ENCODE measurements around the gene PRKAR1A.

DNA sequence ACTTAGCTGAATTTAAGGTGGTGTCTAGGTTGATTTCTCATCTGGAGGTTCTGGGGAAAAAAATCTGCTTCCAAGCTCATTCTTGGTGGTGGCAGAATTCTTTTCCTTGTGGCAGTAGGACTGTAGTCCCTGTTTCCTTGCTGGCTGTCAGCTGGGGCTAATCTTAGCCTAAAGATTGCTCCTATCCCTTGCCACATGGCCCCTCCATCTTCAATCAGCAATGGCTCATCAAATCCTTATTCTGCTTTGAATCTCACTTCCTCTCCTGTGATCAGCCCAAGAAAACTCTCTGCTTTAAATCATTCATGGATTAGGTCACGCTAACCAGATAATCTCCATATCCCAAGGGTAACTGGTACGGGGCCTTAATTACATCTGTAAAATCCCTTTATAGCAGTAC lies 82.3 kb downstream of the PRKAR1A start:
- TF ChIP-seq POLR2AphosphoS5 (IDR thresholded peaks at IDR 0.05; ENCODE audit: low read depth) (no peak), GABPA (IDR thresholded peaks at IDR 0.05; ENCODE audit: low read depth) (no peak), SPI1 (IDR thresholded peaks at IDR 0.05; ENCODE audit: borderline replicate concordance, low read depth) (no peak)
- TF ChIP-seq, protein P1, sequence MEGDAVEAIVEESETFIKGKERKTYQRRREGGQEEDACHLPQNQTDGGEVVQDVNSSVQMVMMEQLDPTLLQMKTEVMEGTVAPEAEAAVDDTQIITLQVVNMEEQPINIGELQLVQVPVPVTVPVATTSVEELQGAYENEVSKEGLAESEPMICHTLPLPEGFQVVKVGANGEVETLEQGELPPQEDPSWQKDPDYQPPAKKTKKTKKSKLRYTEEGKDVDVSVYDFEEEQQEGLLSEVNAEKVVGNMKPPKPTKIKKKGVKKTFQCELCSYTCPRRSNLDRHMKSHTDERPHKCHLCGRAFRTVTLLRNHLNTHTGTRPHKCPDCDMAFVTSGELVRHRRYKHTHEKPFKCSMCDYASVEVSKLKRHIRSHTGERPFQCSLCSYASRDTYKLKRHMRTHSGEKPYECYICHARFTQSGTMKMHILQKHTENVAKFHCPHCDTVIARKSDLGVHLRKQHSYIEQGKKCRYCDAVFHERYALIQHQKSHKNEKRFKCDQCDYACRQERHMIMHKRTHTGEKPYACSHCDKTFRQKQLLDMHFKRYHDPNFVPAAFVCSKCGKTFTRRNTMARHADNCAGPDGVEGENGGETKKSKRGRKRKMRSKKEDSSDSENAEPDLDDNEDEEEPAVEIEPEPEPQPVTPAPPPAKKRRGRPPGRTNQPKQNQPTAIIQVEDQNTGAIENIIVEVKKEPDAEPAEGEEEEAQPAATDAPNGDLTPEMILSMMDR (IDR thresholded peaks at IDR 0.05; ENCODE audit: insufficient read depth, low read length): no peak
- TF ChIP-seq, protein P2, sequence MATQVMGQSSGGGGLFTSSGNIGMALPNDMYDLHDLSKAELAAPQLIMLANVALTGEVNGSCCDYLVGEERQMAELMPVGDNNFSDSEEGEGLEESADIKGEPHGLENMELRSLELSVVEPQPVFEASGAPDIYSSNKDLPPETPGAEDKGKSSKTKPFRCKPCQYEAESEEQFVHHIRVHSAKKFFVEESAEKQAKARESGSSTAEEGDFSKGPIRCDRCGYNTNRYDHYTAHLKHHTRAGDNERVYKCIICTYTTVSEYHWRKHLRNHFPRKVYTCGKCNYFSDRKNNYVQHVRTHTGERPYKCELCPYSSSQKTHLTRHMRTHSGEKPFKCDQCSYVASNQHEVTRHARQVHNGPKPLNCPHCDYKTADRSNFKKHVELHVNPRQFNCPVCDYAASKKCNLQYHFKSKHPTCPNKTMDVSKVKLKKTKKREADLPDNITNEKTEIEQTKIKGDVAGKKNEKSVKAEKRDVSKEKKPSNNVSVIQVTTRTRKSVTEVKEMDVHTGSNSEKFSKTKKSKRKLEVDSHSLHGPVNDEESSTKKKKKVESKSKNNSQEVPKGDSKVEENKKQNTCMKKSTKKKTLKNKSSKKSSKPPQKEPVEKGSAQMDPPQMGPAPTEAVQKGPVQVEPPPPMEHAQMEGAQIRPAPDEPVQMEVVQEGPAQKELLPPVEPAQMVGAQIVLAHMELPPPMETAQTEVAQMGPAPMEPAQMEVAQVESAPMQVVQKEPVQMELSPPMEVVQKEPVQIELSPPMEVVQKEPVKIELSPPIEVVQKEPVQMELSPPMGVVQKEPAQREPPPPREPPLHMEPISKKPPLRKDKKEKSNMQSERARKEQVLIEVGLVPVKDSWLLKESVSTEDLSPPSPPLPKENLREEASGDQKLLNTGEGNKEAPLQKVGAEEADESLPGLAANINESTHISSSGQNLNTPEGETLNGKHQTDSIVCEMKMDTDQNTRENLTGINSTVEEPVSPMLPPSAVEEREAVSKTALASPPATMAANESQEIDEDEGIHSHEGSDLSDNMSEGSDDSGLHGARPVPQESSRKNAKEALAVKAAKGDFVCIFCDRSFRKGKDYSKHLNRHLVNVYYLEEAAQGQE (IDR thresholded peaks at IDR 0.05; ENCODE audit: insufficient replicate concordance, low read depth): no peak
